ENCODE data around the gene BCORL1.
A peak's percentile ranks its signal among the peaks of the same experiment; 100 is the strongest.

GRCh38 chrX:129957241-129958082, 25.0 kb upstream of the BCORL1 start:
- TF ChIP-seq CTCF (IDR thresholded peaks at IDR 0.05) (no peak), FOXM1 (IDR thresholded peaks at IDR 0.05; ENCODE audit: low read depth) (no peak), NFIC (IDR thresholded peaks at IDR 0.05; ENCODE audit: borderline replicate concordance) (no peak), EP300 (IDR thresholded peaks at IDR 0.05; ENCODE audit: borderline replicate concordance in 1 of 2, low read depth in 1 of 2, low read length in 1 of 2) (no peak), POLR2AphosphoS5 (IDR thresholded peaks at IDR 0.05; ENCODE audit: low read depth, low read length) (no peak), MXI1 (IDR thresholded peaks at IDR 0.05; ENCODE audit: low read depth, low read length) (no peak), YY1 (IDR thresholded peaks at IDR 0.05; ENCODE audit: low read depth) (no peak), TAF1 (IDR thresholded peaks at IDR 0.05; ENCODE audit: borderline replicate concordance, low read depth, low read length) (peak; percentile 27; the same call in 1 of the 2 replicates), ELF1 (IDR thresholded peaks at IDR 0.05) (no peak), GABPA (IDR thresholded peaks at IDR 0.05; ENCODE audit: low read depth) (no peak), RAD21 (IDR thresholded peaks at IDR 0.05; ENCODE audit: low read length) (no peak), USF2 (IDR thresholded peaks at IDR 0.05; ENCODE audit: borderline replicate concordance, low read depth, low read length) (no peak)

Measured in SK-N-SH (cell line).